OCI-LY1 (cell line): ENCODE measurements around the gene TOB1.

ENCODE experiments used
- H2AFZ ChIP-seq: fragments of 200-600 bp; sonication (generic), shearing (Covaris generic); 2 replicates; pipeline ENCODE4 v1.6.0; 2014; ENCODE audit warnings: antibody characterized with exemption, mild to moderate bottlenecking, low read length
- H3F3A ChIP-seq: fragments of 200-600 bp; sonication (generic), shearing (Covaris generic); 2 replicates; pipeline ENCODE4 v1.6.0; 2014; ENCODE audit warnings: mild to moderate bottlenecking, antibody characterized with exemption, low read length, moderate library complexity; ENCODE audit not compliant: insufficient read depth
- H3K27ac ChIP-seq: fragments of 200-600 bp; sonication (generic); 2 replicates; pipeline ENCODE4 v1.5.1; 2014; ENCODE audit warnings: low read length, mixed run types, mild to moderate bottlenecking, low read depth; ENCODE audit not compliant: poor library complexity, severe bottlenecking
- H3K27me3 ChIP-seq: fragments of 200-600 bp; sonication (generic); 2 replicates; pipeline ENCODE4 v1.6.0; 2014; ENCODE audit warnings: antibody characterized with exemption, mild to moderate bottlenecking, low read length, moderate library complexity; ENCODE audit not compliant: insufficient read depth
- H3K36me3 ChIP-seq: fragments of 200-600 bp; sonication (generic); 2 replicates; pipeline ENCODE4 v1.6.1; 2014; ENCODE audit warnings: mild to moderate bottlenecking, antibody characterized with exemption, low read length, moderate library complexity, mixed read lengths; ENCODE audit not compliant: insufficient read depth
- H3K4me1 ChIP-seq: fragments of 200-600 bp; sonication (generic); 2 replicates; pipeline ENCODE4 v1.5.1; 2014; ENCODE audit warnings: mild to moderate bottlenecking, low read length, moderate library complexity; ENCODE audit not compliant: insufficient read depth, severe bottlenecking
- H3K4me2 ChIP-seq: fragments of 200-600 bp; sonication (generic), shearing (Covaris generic); 2 replicates; pipeline ENCODE4 v1.6.1; 2014; ENCODE audit warnings: low read length
- H3K4me3 ChIP-seq: fragments of 200-600 bp; sonication (generic); 2 replicates; pipeline ENCODE4 v1.5.1; 2014; ENCODE audit warnings: low read length, low read depth, mild to moderate bottlenecking, mixed read lengths; ENCODE audit not compliant: poor library complexity, severe bottlenecking
- H3K79me2 ChIP-seq: fragments of 200-600 bp; shearing (Covaris generic); 2 replicates; pipeline ENCODE4 v1.6.1; 2016; ENCODE audit warnings: mixed run types, low read length, mixed read lengths; ENCODE audit not compliant: insufficient read depth
- H3K9ac ChIP-seq: fragments of 200-600 bp; sonication (generic), shearing (Covaris generic); 2 replicates; pipeline ENCODE4 v1.6.1; 2014; ENCODE audit warnings: mild to moderate bottlenecking, low read length, mixed read lengths
- H3K9me2 ChIP-seq: fragments of 200-600 bp; sonication (generic), shearing (Covaris generic); 2 replicates; pipeline ENCODE4 v1.6.1; 2014; ENCODE audit warnings: low read depth, mild to moderate bottlenecking, low read length, mixed read lengths
- H3K9me3 ChIP-seq: fragments of 200-600 bp; shearing (Covaris generic); 2 replicates; pipeline ENCODE4 v1.6.1; 2014; ENCODE audit warnings: low read length, mixed read lengths
- H4K20me1 ChIP-seq: fragments of 200-600 bp; sonication (generic), shearing (Covaris generic); 2 replicates; pipeline ENCODE4 v1.6.0; 2016; ENCODE audit warnings: mild to moderate bottlenecking, low read length; ENCODE audit not compliant: insufficient read depth
- CTCF ChIP-seq: fragments of 200-600 bp; sonication (generic), shearing (Covaris generic); IDR thresholded peaks from 2 replicates; pipeline ENCODE4 v1.5.1; 2017; ENCODE audit warnings: mild to moderate bottlenecking, antibody characterized with exemption, low read length, moderate library complexity, mixed read lengths
- EZH2 ChIP-seq: fragments of 200-600 bp; sonication (generic), shearing (Covaris generic); IDR thresholded peaks from 2 replicates; pipeline ENCODE4 v1.8.0; 2017; ENCODE audit warnings: borderline replicate concordance, mixed run types, mild to moderate bottlenecking, antibody characterized with exemption, low read length, moderate library complexity, mixed read lengths

Gene TOB1

GRCh38 chr17:50890675-50891516, 24.7 kb upstream of the TOB1 start:
- Histone ChIP-seq H3K36me3 (no peaks in the 10 kb centered on the region), H2AFZ (no peak overlapping the region), H3K27ac (no peak overlapping the region), H3K9me2 (no peaks in the 10 kb centered on the region), H3K9me3 (no peaks in the 10 kb centered on the region), H3K4me1 (no peaks in the 10 kb centered on the region), H3K4me2 (no peak overlapping the region), H3F3A (no peaks in the 10 kb centered on the region), H4K20me1 (no peaks in the 10 kb centered on the region), H3K4me3 (no peak overlapping the region), H3K9ac (no peak overlapping the region), H3K79me2 (no peaks in the 10 kb centered on the region), H3K27me3 (no peaks in the 10 kb centered on the region)
- TF ChIP-seq EZH2: no peak
- no peak for TF ChIP-seq CTCF

GRCh38 chr17:50889528-50890118, 23.5 kb upstream of the TOB1 start:
- no peak overlapping the region for H3K9ac ChIP-seq
- no peaks in the 10 kb centered on the region for H3F3A ChIP-seq
- H4K20me1 ChIP-seq: no peaks in the 10 kb centered on the region
- H3K4me3 ChIP-seq: no peak overlapping the region
- no peak for TF ChIP-seq CTCF
- TF ChIP-seq EZH2: no peak
- H3K9me2 ChIP-seq: no peaks in the 10 kb centered on the region
- H3K4me1 ChIP-seq: no peaks in the 10 kb centered on the region
- H3K27ac ChIP-seq: no peak overlapping the region
- H3K27me3 ChIP-seq: no peaks in the 10 kb centered on the region
- no peak overlapping the region for H3K4me2 ChIP-seq
- no peaks in the 10 kb centered on the region for H3K9me3 ChIP-seq
- H2AFZ ChIP-seq: no peak overlapping the region
- H3K79me2 ChIP-seq: no peaks in the 10 kb centered on the region
- no peaks in the 10 kb centered on the region for H3K36me3 ChIP-seq

GRCh38 chr17:50887705-50888245, 21.6 kb upstream of the TOB1 start:
- Histone ChIP-seq H3K9ac (no peak overlapping the region), H3K27me3 (no peaks in the 10 kb centered on the region), H3K9me2 (no peaks in the 10 kb centered on the region), H3K79me2 (no peaks in the 10 kb centered on the region), H3K27ac (no peak overlapping the region), H2AFZ (no peak overlapping the region), H3K4me2 (no peak overlapping the region), H4K20me1 (no peaks in the 10 kb centered on the region), H3K4me1 (no peaks in the 10 kb centered on the region), H3F3A (no peaks in the 10 kb centered on the region), H3K36me3 (no peaks in the 10 kb centered on the region), H3K9me3 (no peaks in the 10 kb centered on the region), H3K4me3 (no peak overlapping the region)
- TF ChIP-seq EZH2 (no peak), CTCF (no peak)
